Neural cell (in vitro differentiated cells): Measurements from ENCODE around the gene TCTA. TPM values are rescaled to one million over a fixed set of nuclear protein-coding genes. Genes with fewer than 3 reads are reported as not detected.

ENCODE experiments used
- H2AFZ ChIP-seq: fragments of 200-600, 300-800 bp; sonication (generic), shearing (Covaris generic); 2 replicates; pipeline ENCODE4 v1.6.0; 2014; ENCODE audit warnings: low read depth, mild to moderate bottlenecking, antibody characterized with exemption, low read length, moderate library complexity
- H3F3A ChIP-seq: fragments of 200-600 bp; shearing (Covaris generic); 2 replicates; pipeline ENCODE4 v1.6.1; 2016; ENCODE audit warnings: mild to moderate bottlenecking, moderate library complexity, mixed read lengths, antibody characterized with exemption, low read length; ENCODE audit not compliant: insufficient read depth, poor library complexity, severe bottlenecking
- H3K27ac ChIP-seq: fragments of 200-600, 300-800 bp; sonication (generic), shearing (Covaris generic); 2 replicates; pipeline ENCODE4 v1.5.1; 2014; ENCODE audit warnings: mild to moderate bottlenecking, low read length, moderate library complexity
- H3K27me3 ChIP-seq: fragments of 300-800, 200-600 bp; sonication (generic), shearing (Covaris generic); 2 replicates; pipeline ENCODE4 v1.6.0; 2014; ENCODE audit warnings: mild to moderate bottlenecking, low read depth, low read length, moderate library complexity; ENCODE audit not compliant: insufficient read depth
- H3K36me3 ChIP-seq: fragments of 300-800, 200-600 bp; sonication (generic), shearing (Covaris generic); 2 replicates; pipeline ENCODE4 v1.5.1; 2014; ENCODE audit warnings: mild to moderate bottlenecking, antibody characterized with exemption, low read length, moderate library complexity; ENCODE audit not compliant: insufficient read depth
- H3K4me2 ChIP-seq: fragments of 300-800, 200-600 bp; sonication (generic), shearing (Covaris generic); 2 replicates; pipeline ENCODE4 v1.6.0; 2014; ENCODE audit warnings: mild to moderate bottlenecking, low read length
- H3K4me3 ChIP-seq: fragments of 300-800, 200-600 bp; sonication (generic), shearing (Covaris generic); 2 replicates; pipeline ENCODE4 v1.5.1; 2014; ENCODE audit warnings: mild to moderate bottlenecking, low read length, moderate library complexity
- H3K79me2 ChIP-seq: fragments of 200-600 bp; shearing (Covaris generic); replicated peaks from 2 replicates; pipeline ENCODE4 v1.6.0; 2014; ENCODE audit warnings: mild to moderate bottlenecking, low read length, moderate library complexity; ENCODE audit not compliant: insufficient read depth
- H3K9ac ChIP-seq: fragments of 300-800, 200-600 bp; sonication (generic), shearing (Covaris generic); 2 replicates; pipeline ENCODE4 v1.6.1; 2016; ENCODE audit warnings: mild to moderate bottlenecking, low read length, mixed read lengths
- H3K9me2 ChIP-seq: fragments of 200-600 bp; shearing (Covaris generic); 2 replicates; pipeline ENCODE4 v1.6.1; 2016; ENCODE audit warnings: mild to moderate bottlenecking, low read length, mixed read lengths; ENCODE audit not compliant: insufficient read depth
- H3K9me3 ChIP-seq: fragments of 200-600, 300-800 bp; sonication (generic), shearing (Covaris generic); 2 replicates; pipeline ENCODE4 v1.6.1; 2016; ENCODE audit warnings: mild to moderate bottlenecking, mixed run types, low read length, moderate library complexity, mixed read lengths
- H4K20me1 ChIP-seq: fragments of 200-600 bp; shearing (Covaris generic); 2 replicates; pipeline ENCODE4 v1.6.1; 2016; ENCODE audit warnings: mild to moderate bottlenecking, mixed run types; ENCODE audit not compliant: insufficient read depth
- EP300 ChIP-seq: fragments of 450-650 bp; conservative IDR thresholded peaks from 2 replicates; pipeline ENCODE4 v1.6.1; 2014; ENCODE audit warnings: antibody characterized with exemption, mild to moderate bottlenecking, moderate library complexity; ENCODE audit not compliant: poor library complexity, severe bottlenecking
- EZH2 ChIP-seq: fragments of 200-600, 300-800 bp; shearing (Covaris generic), sonication (generic); IDR thresholded peaks from 2 replicates; pipeline ENCODE4 v1.6.1; 2014; ENCODE audit warnings: antibody characterized with exemption, low read length, borderline replicate concordance, mild to moderate bottlenecking; ENCODE audit not compliant: insufficient read depth, poor library complexity, severe bottlenecking
- MXI1 ChIP-seq: fragments of 450-650 bp; conservative IDR thresholded peaks from 2 replicates; pipeline ENCODE4 v1.6.1; 2014; ENCODE audit warnings: antibody characterized with exemption, mild to moderate bottlenecking; ENCODE audit not compliant: poor library complexity, severe bottlenecking
- POLR2AphosphoS5 ChIP-seq: IDR thresholded peaks from 2 replicates; pipeline ENCODE4 v1.6.1; 2012
- RAD21 ChIP-seq: fragments of 450-650 bp; conservative IDR thresholded peaks from 2 replicates; pipeline ENCODE4 v1.6.1; 2014; ENCODE audit warnings: antibody characterized with exemption, mild to moderate bottlenecking, moderate library complexity
- SMC3 ChIP-seq: fragments of 450-650 bp; conservative IDR thresholded peaks from 2 replicates; pipeline ENCODE4 v1.6.1; 2014; ENCODE audit warnings: antibody characterized with exemption, mild to moderate bottlenecking, moderate library complexity; ENCODE audit not compliant: poor library complexity
- TAF1 ChIP-seq: IDR thresholded peaks from 2 replicates; pipeline ENCODE4 v1.6.1; 2012; ENCODE audit warnings: low read depth
- polyA plus RNA-seq: library from polyadenylated mRNA; depleted of rRNA; stranded (reverse); fragments of >200 nt; gene quantifications from 2 replicates; pipeline ENCODE4 v1.2.3, GENCODE V29; 2014
- TF ChIP-seq, protein P1 (sequence below): IDR thresholded peaks from 2 replicates; pipeline ENCODE4 v1.6.1; 2012; ENCODE audit warnings: borderline replicate concordance
- TF ChIP-seq, protein P2 (sequence below): fragments of 450-650 bp; IDR thresholded peaks from 2 replicates; pipeline ENCODE4 v1.5.1; 2014; ENCODE audit warnings: antibody characterized with exemption, mild to moderate bottlenecking, moderate library complexity; ENCODE audit not compliant: poor library complexity, severe bottlenecking

The TCTA gene
- polyA plus RNA-seq, 1 donor from 2014 or later, result 17.1 TPM

DNA sequence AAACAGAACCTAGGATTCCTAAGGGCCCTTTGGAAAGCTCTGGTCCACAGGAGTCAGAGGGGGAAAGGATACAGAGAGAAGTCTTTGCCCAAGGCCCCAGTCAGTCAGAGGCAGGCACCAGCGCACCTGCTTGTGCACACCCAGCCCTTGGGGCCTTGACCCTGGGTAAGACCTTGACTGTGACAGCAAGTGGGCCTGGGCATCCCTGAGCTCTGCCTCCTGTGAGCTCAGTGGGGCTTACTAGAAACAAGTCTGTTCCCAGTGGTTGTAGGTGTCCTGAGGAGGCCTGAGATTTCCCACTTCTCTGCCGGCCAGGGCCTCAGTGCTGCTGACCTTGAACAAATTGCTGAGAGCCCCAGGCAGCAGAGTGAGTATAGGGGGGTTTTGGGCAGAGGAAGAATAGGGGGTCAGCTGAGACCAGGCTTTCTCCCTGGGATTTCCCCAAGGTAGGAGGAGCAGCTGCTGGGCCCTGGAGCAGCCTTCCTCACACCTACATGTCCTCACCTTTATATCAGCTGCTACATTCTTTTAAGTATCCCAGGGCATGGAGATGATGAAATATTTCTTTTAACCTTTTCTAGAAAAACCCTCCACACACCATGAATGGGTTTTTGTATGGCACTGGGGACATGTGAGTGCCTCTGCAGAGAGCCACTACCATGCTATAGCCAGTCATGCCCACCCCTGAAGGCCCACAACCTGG lies 48.1 kb downstream of the TCTA start:
- no peaks in the 10 kb centered on the region for H4K20me1 ChIP-seq
- TF ChIP-seq EZH2 (no peak), POLR2AphosphoS5 (no peak), RAD21 (no peak), SMC3 (no peak), TAF1 (no peak), MXI1 (no peak), EP300 (no peak)
- TF ChIP-seq, protein P1, sequence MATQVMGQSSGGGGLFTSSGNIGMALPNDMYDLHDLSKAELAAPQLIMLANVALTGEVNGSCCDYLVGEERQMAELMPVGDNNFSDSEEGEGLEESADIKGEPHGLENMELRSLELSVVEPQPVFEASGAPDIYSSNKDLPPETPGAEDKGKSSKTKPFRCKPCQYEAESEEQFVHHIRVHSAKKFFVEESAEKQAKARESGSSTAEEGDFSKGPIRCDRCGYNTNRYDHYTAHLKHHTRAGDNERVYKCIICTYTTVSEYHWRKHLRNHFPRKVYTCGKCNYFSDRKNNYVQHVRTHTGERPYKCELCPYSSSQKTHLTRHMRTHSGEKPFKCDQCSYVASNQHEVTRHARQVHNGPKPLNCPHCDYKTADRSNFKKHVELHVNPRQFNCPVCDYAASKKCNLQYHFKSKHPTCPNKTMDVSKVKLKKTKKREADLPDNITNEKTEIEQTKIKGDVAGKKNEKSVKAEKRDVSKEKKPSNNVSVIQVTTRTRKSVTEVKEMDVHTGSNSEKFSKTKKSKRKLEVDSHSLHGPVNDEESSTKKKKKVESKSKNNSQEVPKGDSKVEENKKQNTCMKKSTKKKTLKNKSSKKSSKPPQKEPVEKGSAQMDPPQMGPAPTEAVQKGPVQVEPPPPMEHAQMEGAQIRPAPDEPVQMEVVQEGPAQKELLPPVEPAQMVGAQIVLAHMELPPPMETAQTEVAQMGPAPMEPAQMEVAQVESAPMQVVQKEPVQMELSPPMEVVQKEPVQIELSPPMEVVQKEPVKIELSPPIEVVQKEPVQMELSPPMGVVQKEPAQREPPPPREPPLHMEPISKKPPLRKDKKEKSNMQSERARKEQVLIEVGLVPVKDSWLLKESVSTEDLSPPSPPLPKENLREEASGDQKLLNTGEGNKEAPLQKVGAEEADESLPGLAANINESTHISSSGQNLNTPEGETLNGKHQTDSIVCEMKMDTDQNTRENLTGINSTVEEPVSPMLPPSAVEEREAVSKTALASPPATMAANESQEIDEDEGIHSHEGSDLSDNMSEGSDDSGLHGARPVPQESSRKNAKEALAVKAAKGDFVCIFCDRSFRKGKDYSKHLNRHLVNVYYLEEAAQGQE, result no peak
- TF ChIP-seq, protein P2, sequence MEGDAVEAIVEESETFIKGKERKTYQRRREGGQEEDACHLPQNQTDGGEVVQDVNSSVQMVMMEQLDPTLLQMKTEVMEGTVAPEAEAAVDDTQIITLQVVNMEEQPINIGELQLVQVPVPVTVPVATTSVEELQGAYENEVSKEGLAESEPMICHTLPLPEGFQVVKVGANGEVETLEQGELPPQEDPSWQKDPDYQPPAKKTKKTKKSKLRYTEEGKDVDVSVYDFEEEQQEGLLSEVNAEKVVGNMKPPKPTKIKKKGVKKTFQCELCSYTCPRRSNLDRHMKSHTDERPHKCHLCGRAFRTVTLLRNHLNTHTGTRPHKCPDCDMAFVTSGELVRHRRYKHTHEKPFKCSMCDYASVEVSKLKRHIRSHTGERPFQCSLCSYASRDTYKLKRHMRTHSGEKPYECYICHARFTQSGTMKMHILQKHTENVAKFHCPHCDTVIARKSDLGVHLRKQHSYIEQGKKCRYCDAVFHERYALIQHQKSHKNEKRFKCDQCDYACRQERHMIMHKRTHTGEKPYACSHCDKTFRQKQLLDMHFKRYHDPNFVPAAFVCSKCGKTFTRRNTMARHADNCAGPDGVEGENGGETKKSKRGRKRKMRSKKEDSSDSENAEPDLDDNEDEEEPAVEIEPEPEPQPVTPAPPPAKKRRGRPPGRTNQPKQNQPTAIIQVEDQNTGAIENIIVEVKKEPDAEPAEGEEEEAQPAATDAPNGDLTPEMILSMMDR, result no peak
- H3K27ac ChIP-seq, result no peak overlapping the region
- H3K27me3 ChIP-seq, result no peaks in the 10 kb centered on the region
- no peaks in the 10 kb centered on the region for H3K9me2 ChIP-seq
- no peaks in the 10 kb centered on the region for H3K36me3 ChIP-seq
- no peaks in the 10 kb centered on the region for H3F3A ChIP-seq
- H3K9me3 ChIP-seq, result no peaks in the 10 kb centered on the region
- H2AFZ ChIP-seq, result no peak overlapping the region
- H3K4me3 ChIP-seq, result no peak overlapping the region
- no peaks in the 10 kb centered on the region for H3K79me2 ChIP-seq
- H3K4me2 ChIP-seq, result no peak overlapping the region
- no peak overlapping the region for H3K9ac ChIP-seq

DNA sequence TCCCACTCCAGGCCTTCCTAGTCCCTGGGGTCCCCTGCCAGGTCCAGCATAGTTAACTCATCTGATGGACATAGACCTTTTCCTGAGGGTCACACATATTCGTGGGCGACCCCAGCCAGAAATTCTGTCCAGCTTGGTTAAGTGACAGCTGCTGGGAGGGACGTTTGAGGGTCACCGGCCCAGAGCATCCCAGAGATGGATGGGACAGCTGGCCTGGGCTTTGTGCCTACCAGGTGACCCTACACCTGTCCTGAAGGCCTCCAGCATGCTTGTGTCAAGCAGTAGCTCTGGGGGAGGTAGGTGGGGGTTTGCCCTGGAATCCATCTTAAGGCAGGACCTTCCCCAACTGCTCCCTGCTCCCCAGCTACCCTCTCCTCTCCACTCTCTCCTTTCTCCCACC lies 48.7 kb downstream of the TCTA start:
- Histone ChIP-seq H3K9me2 (no peaks in the 10 kb centered on the region), H3K27ac (no peak overlapping the region), H4K20me1 (no peaks in the 10 kb centered on the region), H2AFZ (no peak overlapping the region), H3K9ac (no peak overlapping the region), H3F3A (no peaks in the 10 kb centered on the region), H3K4me3 (no peak overlapping the region), H3K79me2 (no peaks in the 10 kb centered on the region), H3K4me2 (no peak overlapping the region), H3K9me3 (no peaks in the 10 kb centered on the region), H3K27me3 (no peaks in the 10 kb centered on the region), H3K36me3 (no peaks in the 10 kb centered on the region)
- TF ChIP-seq, protein P2, result no peak
- TF ChIP-seq MXI1, result no peak
- no peak for TF ChIP-seq EZH2
- TF ChIP-seq SMC3, result no peak
- TF ChIP-seq POLR2AphosphoS5, result no peak
- no peak for TF ChIP-seq EP300
- TF ChIP-seq, protein P1, result no peak
- no peak for TF ChIP-seq TAF1
